NCI-H345 treated with DMSO at 0.1 percent for 48 hours (cell line): ENCODE results near the gene ZW10.

ENCODE experiments used
- DNase-seq: peaks from one replicate; lab custom pipeline; 2025; ENCODE audit not compliant: unreplicated experiment; lab: John Stamatoyannopoulos, UW

Gene ZW10

GRCh38 chr11:113698515-113698914 lies 75.0 kb downstream of the ZW10 start:
- no peak for DNase-seq

- no peak for DNase-seq
Observed at GRCh38 chr11:113697756-113698407, 75.6 kb downstream of the ZW10 start.

- no peak for DNase-seq
Observed at GRCh38 chr11:113697111-113697510, 76.4 kb downstream of the ZW10 start.

GRCh38 chr11:113695207-113695606 lies 78.3 kb downstream of the ZW10 start:
- DNase-seq = no peak

- DNase-seq = no peak
Observed at GRCh38 chr11:113694390-113694789, 79.1 kb downstream of the ZW10 start.

- DNase-seq = no peak
Observed at GRCh38 chr11:113693030-113693429, 80.5 kb downstream of the ZW10 start.

- DNase-seq = no peak
Observed at GRCh38 chr11:113690619-113691569, 82.6 kb downstream of the ZW10 start.

- no peak for DNase-seq
Observed at GRCh38 chr11:113689768-113690618, 83.5 kb downstream of the ZW10 start.

GRCh38 chr11:113685654-113686359 lies 87.7 kb downstream of the ZW10 start:
- DNase-seq = no peak

GRCh38 chr11:113684496-113684895 lies 89.0 kb downstream of the ZW10 start:
- no peak for DNase-seq

- no peak for DNase-seq
Observed at GRCh38 chr11:113683481-113684046, 89.9 kb downstream of the ZW10 start.
